Memory B cell (primary cell): ENCODE measurements around the gene CLMN.

Experiments
- ATAC-seq: fragments of 150-1000 bp; cut with Tn5 transposase; 2 replicates; pipeline ENCODE4 v1.10.0; 2021; ENCODE audit warnings: low read depth, mild to moderate bottlenecking, moderate library complexity
- DNase-seq, 2 donors: peaks; one replicate each; pipeline ENCODE4 v3.0.0; 2022; ENCODE audit warnings: low spot score in 2 of 2
- H3K27ac Mint-ChIP-seq: one replicate; pipeline ENCODE4 v1.8.0; 2022; ENCODE audit warnings: mild to moderate bottlenecking, moderate library complexity, mixed read lengths
- H3K27me3 Mint-ChIP-seq: one replicate; pipeline ENCODE4 v1.8.0; 2022; ENCODE audit warnings: mixed read lengths
- H3K36me3 Mint-ChIP-seq: one replicate; pipeline ENCODE4 v1.8.0; 2022; ENCODE audit warnings: mild to moderate bottlenecking, mixed read lengths
- H3K4me1 Mint-ChIP-seq: one replicate; pipeline ENCODE4 v1.8.0; 2022; ENCODE audit warnings: mixed read lengths
- H3K4me3 Mint-ChIP-seq: one replicate; pipeline ENCODE4 v1.8.0; 2022; ENCODE audit warnings: mild to moderate bottlenecking, moderate library complexity, mixed read lengths
- H3K9me3 Mint-ChIP-seq: one replicate; pipeline ENCODE4 v1.8.0; 2022; ENCODE audit warnings: mixed read lengths

The CLMN gene, protein sequence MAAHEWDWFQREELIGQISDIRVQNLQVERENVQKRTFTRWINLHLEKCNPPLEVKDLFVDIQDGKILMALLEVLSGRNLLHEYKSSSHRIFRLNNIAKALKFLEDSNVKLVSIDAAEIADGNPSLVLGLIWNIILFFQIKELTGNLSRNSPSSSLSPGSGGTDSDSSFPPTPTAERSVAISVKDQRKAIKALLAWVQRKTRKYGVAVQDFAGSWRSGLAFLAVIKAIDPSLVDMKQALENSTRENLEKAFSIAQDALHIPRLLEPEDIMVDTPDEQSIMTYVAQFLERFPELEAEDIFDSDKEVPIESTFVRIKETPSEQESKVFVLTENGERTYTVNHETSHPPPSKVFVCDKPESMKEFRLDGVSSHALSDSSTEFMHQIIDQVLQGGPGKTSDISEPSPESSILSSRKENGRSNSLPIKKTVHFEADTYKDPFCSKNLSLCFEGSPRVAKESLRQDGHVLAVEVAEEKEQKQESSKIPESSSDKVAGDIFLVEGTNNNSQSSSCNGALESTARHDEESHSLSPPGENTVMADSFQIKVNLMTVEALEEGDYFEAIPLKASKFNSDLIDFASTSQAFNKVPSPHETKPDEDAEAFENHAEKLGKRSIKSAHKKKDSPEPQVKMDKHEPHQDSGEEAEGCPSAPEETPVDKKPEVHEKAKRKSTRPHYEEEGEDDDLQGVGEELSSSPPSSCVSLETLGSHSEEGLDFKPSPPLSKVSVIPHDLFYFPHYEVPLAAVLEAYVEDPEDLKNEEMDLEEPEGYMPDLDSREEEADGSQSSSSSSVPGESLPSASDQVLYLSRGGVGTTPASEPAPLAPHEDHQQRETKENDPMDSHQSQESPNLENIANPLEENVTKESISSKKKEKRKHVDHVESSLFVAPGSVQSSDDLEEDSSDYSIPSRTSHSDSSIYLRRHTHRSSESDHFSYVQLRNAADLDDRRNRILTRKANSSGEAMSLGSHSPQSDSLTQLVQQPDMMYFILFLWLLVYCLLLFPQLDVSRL

DNA sequence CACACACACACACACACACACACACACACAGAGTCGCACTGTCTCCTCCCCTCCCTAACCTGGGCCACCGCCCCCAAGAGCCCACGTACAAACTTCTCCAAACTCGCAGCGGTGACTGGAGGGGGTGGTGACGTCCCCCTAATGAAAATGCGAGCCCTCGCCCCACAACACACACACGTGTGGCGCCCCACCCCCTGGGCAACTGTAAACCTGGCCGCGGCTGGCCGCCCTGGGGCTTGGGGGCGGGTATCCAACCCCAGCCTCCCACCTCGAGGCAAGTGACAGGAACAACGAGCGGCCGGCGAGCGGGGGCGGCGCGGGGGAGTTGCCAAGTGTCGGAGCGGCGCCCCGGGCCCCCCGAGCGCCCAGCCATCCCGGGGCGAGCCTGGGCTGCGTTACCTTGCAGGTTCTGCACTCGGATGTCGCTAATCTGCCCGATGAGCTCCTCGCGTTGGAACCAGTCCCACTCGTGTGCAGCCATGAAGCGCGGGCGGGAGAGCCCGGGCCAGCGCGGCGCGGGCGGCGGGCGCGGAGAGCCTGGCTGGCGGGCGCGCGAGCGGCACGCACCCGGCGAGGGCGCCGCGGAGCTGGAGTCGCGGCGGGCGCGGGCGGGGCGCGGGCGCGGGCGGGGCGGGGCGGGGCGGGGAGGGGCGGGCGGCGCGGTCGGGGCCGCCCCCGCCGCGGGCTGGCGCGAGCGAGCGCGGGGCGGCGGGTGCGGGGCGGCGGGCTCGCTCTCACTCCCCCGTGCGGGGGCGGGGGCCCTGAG lies at the start of gene CLMN:
TSS of gene CLMN (minus strand) at position 597 of the 766 bp plus-strand sequence. CDS start at position 481, 116 bp downstream.
- peak within 1 kb of the TSS; percentile 91 for H3K4me3 Mint-ChIP-seq
- H3K4me1 Mint-ChIP-seq = peaks cover 31% of the 10 kb centered on the region
- H3K27me3 Mint-ChIP-seq = no peaks in the 10 kb centered on the region
- peak; percentile 77 for ATAC-seq
- H3K27ac Mint-ChIP-seq = peak within 1 kb of the TSS; percentile 86
- peak; percentile 52 to 66 for DNase-seq
- no peaks in the 10 kb centered on the region for H3K9me3 Mint-ChIP-seq
- peaks cover 1% of the 10 kb centered on the region for H3K36me3 Mint-ChIP-seq

- ATAC-seq = no peak
- Mint-ChIP-seq H3K27me3 (peaks cover 16% of the 10 kb centered on the region), H3K9me3 (no peaks in the 10 kb centered on the region), H3K4me3 (no peak overlapping the region), H3K4me1 (no peaks in the 10 kb centered on the region), H3K36me3 (no peaks in the 10 kb centered on the region), H3K27ac (no peak overlapping the region)
- DNase-seq = no peak
These were observed 45.7 kb upstream of the CLMN start for GRCh38 chr14:95365401-95365800.

DNA sequence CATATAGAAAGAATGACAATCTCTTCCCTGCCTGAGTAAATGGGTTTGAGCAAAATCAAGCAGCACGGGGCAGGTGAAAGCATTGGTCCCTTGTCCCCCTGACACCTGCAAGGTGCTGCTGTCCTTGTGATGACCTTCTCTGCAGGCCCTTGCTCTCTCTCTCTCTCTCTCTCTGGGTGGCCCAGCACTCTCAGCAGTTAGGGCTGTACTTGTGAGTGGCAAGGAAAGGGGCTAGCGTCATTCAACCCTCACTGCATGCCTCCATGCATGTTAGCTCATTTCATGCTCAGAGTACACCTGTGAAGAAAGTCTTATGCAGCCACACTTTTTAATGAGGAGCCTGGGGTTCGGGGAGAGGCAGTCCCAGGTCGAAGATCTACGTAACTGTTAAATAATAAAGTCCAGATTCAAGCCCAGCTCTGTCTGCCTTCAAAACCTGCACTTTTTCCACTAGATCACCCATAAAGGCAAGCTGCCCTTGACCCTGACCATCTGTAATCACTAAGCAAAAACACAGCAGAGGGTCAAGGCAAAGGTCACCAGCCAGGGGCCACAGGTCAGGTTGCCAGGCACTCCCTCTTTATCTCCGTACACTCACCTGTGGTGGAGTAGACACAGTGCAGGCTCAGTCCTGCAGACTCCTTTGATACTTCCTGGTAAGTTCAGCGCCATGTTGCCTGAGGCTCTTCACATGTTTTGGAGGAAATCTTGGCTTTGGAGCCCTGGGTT lies 44.9 kb upstream of the CLMN start:
- no peak for DNase-seq
- no peaks in the 10 kb centered on the region for H3K9me3 Mint-ChIP-seq
- no peaks in the 10 kb centered on the region for H3K36me3 Mint-ChIP-seq
- no peaks in the 10 kb centered on the region for H3K4me1 Mint-ChIP-seq
- peaks cover 16% of the 10 kb centered on the region for H3K27me3 Mint-ChIP-seq
- no peak for ATAC-seq
- no peak overlapping the region for H3K27ac Mint-ChIP-seq
- H3K4me3 Mint-ChIP-seq = no peak overlapping the region

- ATAC-seq = no peak
- peaks cover 14% of the 10 kb centered on the region for H3K27me3 Mint-ChIP-seq
- H3K4me3 Mint-ChIP-seq = no peak overlapping the region
- no peaks in the 10 kb centered on the region for H3K4me1 Mint-ChIP-seq
- no peak for DNase-seq
- no peak overlapping the region for H3K27ac Mint-ChIP-seq
- H3K9me3 Mint-ChIP-seq = no peaks in the 10 kb centered on the region
- no peaks in the 10 kb centered on the region for H3K36me3 Mint-ChIP-seq
These were observed 43.8 kb upstream of the CLMN start for GRCh38 chr14:95363468-95363954.

- Mint-ChIP-seq H3K36me3 (no peaks in the 10 kb centered on the region), H3K4me3 (no peak overlapping the region), H3K27ac (no peak overlapping the region), H3K27me3 (peaks cover 14% of the 10 kb centered on the region), H3K4me1 (no peaks in the 10 kb centered on the region), H3K9me3 (no peaks in the 10 kb centered on the region)
- DNase-seq (no peak), ATAC-seq (no peak)
These were observed 42.4 kb upstream of the CLMN start for GRCh38 chr14:95362138-95362494.

- peak; percentile 79 for ATAC-seq
- H3K27me3 Mint-ChIP-seq = peaks cover 14% of the 10 kb centered on the region
- H3K27ac Mint-ChIP-seq = no peak overlapping the region
These were observed 41.8 kb upstream of the CLMN start for GRCh38 chr14:95361373-95362137.

DNA sequence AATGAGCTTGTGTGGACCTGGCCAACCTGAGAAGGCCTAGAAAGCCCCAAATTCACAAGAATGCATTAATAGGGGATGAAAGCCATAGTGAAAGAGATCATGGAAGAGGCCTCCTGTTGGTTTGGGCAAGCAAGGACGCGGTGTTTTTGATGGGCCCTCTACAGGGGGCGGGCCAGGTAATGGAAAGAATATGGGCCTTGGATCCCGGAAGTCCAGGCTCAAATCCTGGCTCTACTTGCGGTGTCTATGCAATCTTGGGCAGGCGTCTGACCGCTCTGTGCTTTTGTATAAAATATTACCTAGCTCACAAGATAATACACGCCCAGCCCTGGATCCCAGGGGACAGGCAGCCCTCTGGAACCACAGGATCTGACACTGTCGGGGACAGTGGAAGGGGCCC lies 41.1 kb upstream of the CLMN start:
- H3K9me3 Mint-ChIP-seq = no peaks in the 10 kb centered on the region
- ATAC-seq = no peak
- DNase-seq = no peak
- H3K36me3 Mint-ChIP-seq = no peaks in the 10 kb centered on the region
- H3K4me3 Mint-ChIP-seq = no peak overlapping the region
- no peak overlapping the region for H3K27ac Mint-ChIP-seq
- H3K4me1 Mint-ChIP-seq = no peaks in the 10 kb centered on the region
- peaks cover 9% of the 10 kb centered on the region for H3K27me3 Mint-ChIP-seq

More at GRCh38 chr14:95361373-95362137, 41.8 kb upstream of the CLMN start:
- Mint-ChIP-seq H3K4me3 (no peak overlapping the region), H3K4me1 (no peaks in the 10 kb centered on the region), H3K36me3 (no peaks in the 10 kb centered on the region), H3K9me3 (no peaks in the 10 kb centered on the region)
- peak; percentile 54 to 58 for DNase-seq

- no peaks in the 10 kb centered on the region for H3K36me3 Mint-ChIP-seq
- H3K9me3 Mint-ChIP-seq = no peaks in the 10 kb centered on the region
- H3K4me3 Mint-ChIP-seq = no peak overlapping the region
- peak; percentile 37 for ATAC-seq
- DNase-seq = peak in 1 of 2 donors; percentile 8
- peaks cover 9% of the 10 kb centered on the region for H3K27me3 Mint-ChIP-seq
- no peak overlapping the region for H3K27ac Mint-ChIP-seq
- no peaks in the 10 kb centered on the region for H3K4me1 Mint-ChIP-seq
These were observed 40.5 kb upstream of the CLMN start for GRCh38 chr14:95359994-95360826.

DNA sequence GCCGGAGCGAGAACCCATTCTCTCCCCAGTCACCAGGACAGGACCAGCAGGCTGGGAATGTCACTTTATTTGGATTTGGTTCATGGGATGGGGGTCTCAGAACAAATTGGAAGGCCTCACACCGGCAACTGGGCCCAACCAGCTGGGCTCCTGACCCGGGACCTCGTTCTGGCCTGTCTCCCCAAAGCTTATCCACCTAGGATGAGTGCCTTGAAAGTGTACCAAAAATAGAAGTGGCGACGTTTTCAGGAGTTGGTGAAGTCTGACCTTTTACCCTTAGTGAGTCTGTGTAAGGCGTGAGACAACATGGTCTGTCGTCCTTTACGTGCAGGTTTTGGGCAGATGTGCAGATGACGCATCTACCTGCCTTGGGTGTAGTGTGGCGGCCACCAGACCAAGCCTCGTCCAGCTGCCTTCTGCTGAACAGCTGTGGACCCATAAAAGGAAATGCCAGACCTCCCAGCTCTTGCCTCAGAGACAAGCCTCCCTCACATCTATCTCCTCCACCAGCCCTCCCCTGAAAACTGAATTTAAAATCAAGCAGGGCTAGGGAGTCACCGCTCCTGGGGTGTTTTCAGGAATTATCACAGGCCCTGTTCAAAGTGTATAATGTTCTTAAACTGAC lies 36.6 kb upstream of the CLMN start:
- Mint-ChIP-seq H3K27me3 (peaks cover 7% of the 10 kb centered on the region), H3K4me3 (no peak overlapping the region), H3K9me3 (peaks cover 7% of the 10 kb centered on the region), H3K4me1 (peaks cover 3% of the 10 kb centered on the region), H3K36me3 (no peaks in the 10 kb centered on the region), H3K27ac (no peak overlapping the region)
- ATAC-seq (no peak), DNase-seq (no peak)

- Mint-ChIP-seq H3K4me1 (peaks cover 3% of the 10 kb centered on the region), H3K4me3 (no peak overlapping the region)
These were observed 35.7 kb upstream of the CLMN start for GRCh38 chr14:95355422-95355821.

GRCh38 chr14:95354834-95355233 lies 35.1 kb upstream of the CLMN start:
- H3K4me1 Mint-ChIP-seq = peaks cover 3% of the 10 kb centered on the region
- no peak overlapping the region for H3K27ac Mint-ChIP-seq
- H3K4me3 Mint-ChIP-seq = no peak overlapping the region
- H3K9me3 Mint-ChIP-seq = peaks cover 7% of the 10 kb centered on the region
- H3K36me3 Mint-ChIP-seq = no peaks in the 10 kb centered on the region
- DNase-seq (no peak), ATAC-seq (no peak)
- peaks cover 4% of the 10 kb centered on the region for H3K27me3 Mint-ChIP-seq

More at GRCh38 chr14:95355422-95355821, 35.7 kb upstream of the CLMN start:
- no peak for DNase-seq
- ATAC-seq = no peak
- Mint-ChIP-seq H3K27me3 (peaks cover 4% of the 10 kb centered on the region), H3K27ac (no peak overlapping the region), H3K9me3 (peaks cover 7% of the 10 kb centered on the region), H3K36me3 (no peaks in the 10 kb centered on the region)
